HepG2 (cell line): ENCODE results near the gene DLG4. TPM values are rescaled to one million over a fixed set of nuclear protein-coding genes. Genes with fewer than 3 reads are reported as not detected.

Experiments
- ATM ChIP-seq: fragments of 450-650 bp; IDR thresholded peaks from 2 replicates; pipeline ENCODE4 v1.7.1; 2017; ENCODE audit warnings: mild to moderate bottlenecking, borderline replicate concordance
- CENPT ChIP-seq: sonication (generic); formaldehyde crosslinking; IDR thresholded peaks from 2 replicates; pipeline ENCODE4 v1.8.0; 2022; ENCODE audit warnings: low read depth, mild to moderate bottlenecking, moderate library complexity, missing genetic modification reagents
- CERS6 ChIP-seq: sonication (generic); formaldehyde crosslinking; IDR thresholded peaks from 2 replicates; pipeline ENCODE4 v1.5.0; 2020; ENCODE audit warnings: missing genetic modification reagents
- HINFP ChIP-seq: sonication (generic); formaldehyde crosslinking; IDR thresholded peaks from 2 replicates; pipeline ENCODE4 v1.4.0; 2020; ENCODE audit warnings: low read depth, mild to moderate bottlenecking, missing genetic modification reagents
- HOXA7 ChIP-seq: sonication (generic); formaldehyde crosslinking; IDR thresholded peaks from 2 replicates; pipeline ENCODE4 v1.8.1; 2022; ENCODE audit warnings: mild to moderate bottlenecking, missing genetic modification reagents, moderate library complexity
- MAFK ChIP-seq, 2 experiments: IDR thresholded peaks in 1 of 2; conservative IDR thresholded peaks in 1 of 2; 2 replicates each; pipeline ENCODE4 v1.6.1; 2011; ENCODE audit warnings: improper control_type of control experiment in 2 of 2, low read length in 2 of 2
- MXD1 ChIP-seq: sonication (generic); formaldehyde crosslinking; IDR thresholded peaks from 2 replicates; pipeline ENCODE4 v1.4.0; 2020; ENCODE audit warnings: mild to moderate bottlenecking, missing genetic modification reagents
- NFKBIZ ChIP-seq: IDR thresholded peaks from 2 replicates; pipeline ENCODE4 v1.6.1; 2018; ENCODE audit warnings: missing genetic modification reagents, missing compliant biosample characterization
- RXRB ChIP-seq: IDR thresholded peaks from 2 replicates; pipeline ENCODE4 v1.6.1; 2016; ENCODE audit warnings: borderline replicate concordance, missing genetic modification reagents, missing compliant biosample characterization
- SIX4 ChIP-seq: sonication (generic); formaldehyde crosslinking; IDR thresholded peaks from 2 replicates; pipeline ENCODE4 v1.4.0; 2020; ENCODE audit warnings: missing genetic modification reagents
- ZIK1 ChIP-seq: sonication (generic); formaldehyde crosslinking; IDR thresholded peaks from 2 replicates; pipeline ENCODE4 v1.5.0; 2020; ENCODE audit warnings: mild to moderate bottlenecking, low read depth, missing genetic modification reagents, borderline replicate concordance
- ZNF317 ChIP-seq: sonication (generic); formaldehyde crosslinking; IDR thresholded peaks from 2 replicates; pipeline ENCODE4 v1.5.0; 2020; ENCODE audit warnings: mild to moderate bottlenecking, missing genetic modification reagents
- ZNF441 ChIP-seq: sonication (generic); formaldehyde crosslinking; IDR thresholded peaks from 2 replicates; pipeline ENCODE4 v1.7.0; 2021; ENCODE audit warnings: missing genetic modification reagents, borderline replicate concordance
- ZNF564 ChIP-seq: sonication (generic); formaldehyde crosslinking; IDR thresholded peaks from 2 replicates; pipeline ENCODE4 v1.8.1; 2023; ENCODE audit warnings: mild to moderate bottlenecking, missing genetic modification reagents
- ZNF781 ChIP-seq: sonication (generic); formaldehyde crosslinking; IDR thresholded peaks from 2 replicates; pipeline ENCODE4 v1.5.1; 2020; ENCODE audit warnings: borderline replicate concordance, mild to moderate bottlenecking, missing genetic modification reagents; ENCODE audit errors: not compliant biosample characterization
- ZSCAN9 ChIP-seq: IDR thresholded peaks from 2 replicates; pipeline ENCODE4 v1.6.1; 2016; ENCODE audit warnings: borderline replicate concordance
- polyA plus RNA-seq, 8 experiments: library from polyadenylated mRNA; depleted of rRNA in 3 of 8; stranded (reverse) in 7 of 8; unstranded in 1 of 8; fragments of >200 nt; fragmentation: Illumina TruSeq in 4 of 8; extraction: Trizol in 4 of 8; gene quantifications; 2 replicates each; pipeline versions ENCODE4 v1.2.1 to v1.2.3, GENCODE V29; 2011 to 2016; ENCODE audit warnings: low read depth in 4 of 8, missing spikeins in 1 of 8, mixed read lengths in 1 of 8; ENCODE audit not compliant: insufficient read depth in 1 of 8
- total RNA-seq, 5 experiments: library from RNA; depleted of rRNA; stranded (reverse); fragments of >200 nt; fragmentation: Illumina TruSeq; extraction: Trizol; gene quantifications; 2 replicates each; pipeline ENCODE4 v1.2.3, GENCODE V29; 2016; ENCODE audit warnings: low read depth in 1 of 5
- TF ChIP-seq, protein P1 (sequence below): sonication (generic); formaldehyde crosslinking; IDR thresholded peaks from 2 replicates; pipeline ENCODE4 v1.4.0; 2020; ENCODE audit warnings: mild to moderate bottlenecking, missing genetic modification reagents
- TF ChIP-seq, protein P2 (sequence below): sonication (generic); formaldehyde crosslinking; conservative IDR thresholded peaks from 2 replicates; pipeline ENCODE4 v1.4.0; 2020; ENCODE audit warnings: missing genetic modification reagents
- TF ChIP-seq, protein P3 (sequence below): sonication (generic); formaldehyde crosslinking; IDR thresholded peaks from 2 replicates; pipeline ENCODE4 v1.8.0; 2022; ENCODE audit warnings: mild to moderate bottlenecking, missing genetic modification reagents, moderate library complexity
- TF ChIP-seq, protein P4 (sequence below): sonication (generic); formaldehyde crosslinking; IDR thresholded peaks from 2 replicates; pipeline ENCODE4 v1.8.0; 2022; ENCODE audit warnings: missing genetic modification reagents, mild to moderate bottlenecking, borderline replicate concordance

Gene DLG4
- total and polyA plus RNA-seq, 2 of the 13 experiments (the other 11 are each of a cell fraction or from before 2014, with no cell fraction given): 0.71 to 4.3 TPM

GRCh38 chr17:7237761-7238419 lies 18.3 kb upstream of the DLG4 start (continued):
- TF ChIP-seq NFKBIZ (CRISPR knock-in tag) (no peak), MXD1 (no peak), HOXA7 (CRISPR knock-in tag) (no peak), CERS6 (no peak), MAFK (conservative IDR thresholded peaks at IDR 0.05 in 1 of 2, IDR thresholded peaks at IDR 0.05 in 1 of 2; ENCODE audit: low read length in 2 of 2) (no peak), ZNF441 (no peak; the same call in 1 of the 2 replicates), ZSCAN9 (no peak), CENPT (CRISPR knock-in tag) (no peak), ATM (no peak), RXRB (CRISPR knock-in tag) (no peak), ZNF781 (CRISPR knock-in tag) (no peak), ZNF564 (CRISPR knock-in tag) (no peak), HINFP (CRISPR knock-in tag) (no peak), SIX4 (CRISPR knock-in tag) (no peak), ZNF317 (CRISPR knock-in tag) (no peak), ZIK1 (CRISPR knock-in tag) (no peak)
- TF ChIP-seq, protein P1, sequence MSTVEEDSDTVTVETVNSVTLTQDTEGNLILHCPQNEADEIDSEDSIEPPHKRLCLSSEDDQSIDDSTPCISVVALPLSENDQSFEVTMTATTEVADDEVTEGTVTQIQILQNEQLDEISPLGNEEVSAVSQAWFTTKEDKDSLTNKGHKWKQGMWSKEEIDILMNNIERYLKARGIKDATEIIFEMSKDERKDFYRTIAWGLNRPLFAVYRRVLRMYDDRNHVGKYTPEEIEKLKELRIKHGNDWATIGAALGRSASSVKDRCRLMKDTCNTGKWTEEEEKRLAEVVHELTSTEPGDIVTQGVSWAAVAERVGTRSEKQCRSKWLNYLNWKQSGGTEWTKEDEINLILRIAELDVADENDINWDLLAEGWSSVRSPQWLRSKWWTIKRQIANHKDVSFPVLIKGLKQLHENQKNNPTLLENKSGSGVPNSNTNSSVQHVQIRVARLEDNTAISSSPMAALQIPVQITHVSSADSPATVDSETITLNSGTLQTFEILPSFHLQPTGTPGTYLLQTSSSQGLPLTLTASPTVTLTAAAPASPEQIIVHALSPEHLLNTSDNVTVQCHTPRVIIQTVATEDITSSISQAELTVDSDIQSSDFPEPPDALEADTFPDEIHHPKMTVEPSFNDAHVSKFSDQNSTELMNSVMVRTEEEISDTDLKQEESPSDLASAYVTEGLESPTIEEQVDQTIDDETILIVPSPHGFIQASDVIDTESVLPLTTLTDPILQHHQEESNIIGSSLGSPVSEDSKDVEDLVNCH (CRISPR knock-in tag): no peak
- TF ChIP-seq, protein P2, sequence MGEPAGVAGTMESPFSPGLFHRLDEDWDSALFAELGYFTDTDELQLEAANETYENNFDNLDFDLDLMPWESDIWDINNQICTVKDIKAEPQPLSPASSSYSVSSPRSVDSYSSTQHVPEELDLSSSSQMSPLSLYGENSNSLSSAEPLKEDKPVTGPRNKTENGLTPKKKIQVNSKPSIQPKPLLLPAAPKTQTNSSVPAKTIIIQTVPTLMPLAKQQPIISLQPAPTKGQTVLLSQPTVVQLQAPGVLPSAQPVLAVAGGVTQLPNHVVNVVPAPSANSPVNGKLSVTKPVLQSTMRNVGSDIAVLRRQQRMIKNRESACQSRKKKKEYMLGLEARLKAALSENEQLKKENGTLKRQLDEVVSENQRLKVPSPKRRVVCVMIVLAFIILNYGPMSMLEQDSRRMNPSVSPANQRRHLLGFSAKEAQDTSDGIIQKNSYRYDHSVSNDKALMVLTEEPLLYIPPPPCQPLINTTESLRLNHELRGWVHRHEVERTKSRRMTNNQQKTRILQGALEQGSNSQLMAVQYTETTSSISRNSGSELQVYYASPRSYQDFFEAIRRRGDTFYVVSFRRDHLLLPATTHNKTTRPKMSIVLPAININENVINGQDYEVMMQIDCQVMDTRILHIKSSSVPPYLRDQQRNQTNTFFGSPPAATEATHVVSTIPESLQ (CRISPR knock-in tag): no peak
- TF ChIP-seq, protein P3, sequence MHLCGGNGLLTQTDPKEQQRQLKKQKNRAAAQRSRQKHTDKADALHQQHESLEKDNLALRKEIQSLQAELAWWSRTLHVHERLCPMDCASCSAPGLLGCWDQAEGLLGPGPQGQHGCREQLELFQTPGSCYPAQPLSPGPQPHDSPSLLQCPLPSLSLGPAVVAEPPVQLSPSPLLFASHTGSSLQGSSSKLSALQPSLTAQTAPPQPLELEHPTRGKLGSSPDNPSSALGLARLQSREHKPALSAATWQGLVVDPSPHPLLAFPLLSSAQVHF (CRISPR knock-in tag): no peak; the same call in 1 of the 2 replicates
- TF ChIP-seq, protein P4, sequence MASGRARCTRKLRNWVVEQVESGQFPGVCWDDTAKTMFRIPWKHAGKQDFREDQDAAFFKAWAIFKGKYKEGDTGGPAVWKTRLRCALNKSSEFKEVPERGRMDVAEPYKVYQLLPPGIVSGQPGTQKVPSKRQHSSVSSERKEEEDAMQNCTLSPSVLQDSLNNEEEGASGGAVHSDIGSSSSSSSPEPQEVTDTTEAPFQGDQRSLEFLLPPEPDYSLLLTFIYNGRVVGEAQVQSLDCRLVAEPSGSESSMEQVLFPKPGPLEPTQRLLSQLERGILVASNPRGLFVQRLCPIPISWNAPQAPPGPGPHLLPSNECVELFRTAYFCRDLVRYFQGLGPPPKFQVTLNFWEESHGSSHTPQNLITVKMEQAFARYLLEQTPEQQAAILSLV: no peak
